RWPE1 (cell line): Measurements from ENCODE around the gene HIVEP3.

Experiments used
- CTCF ChIA-PET: fragments of 350-600 bp; sonication (Branson Sonifier 250); formaldehyde crosslinking; extraction: SDS; loops from one replicate; lab custom pipeline; 2021; lab: Yijun Ruan, JAX
- POLR2A ChIA-PET: fragments of 400-600 bp; formaldehyde crosslinking; extraction: SDS; loops from one replicate; lab custom pipeline; 2020; ENCODE audit warnings: antibody characterized with exemption; ENCODE audit not compliant: low non-redundant PET; lab: Yijun Ruan, JAX
- DNase-seq: peaks from one replicate; pipeline ENCODE4 v3.0.0; 2012; ENCODE audit warnings: low spot score
- H3K27ac ChIP-seq: fragments of 450-650 bp; 2 replicates; pipeline ENCODE4 v1.5.1; 2017
- CTCF ChIP-seq: fragments of 450-650 bp; conservative IDR thresholded peaks from 2 replicates; pipeline ENCODE4 v1.5.1; 2017; ENCODE audit warnings: low read depth, mild to moderate bottlenecking

Gene HIVEP3

DNA sequence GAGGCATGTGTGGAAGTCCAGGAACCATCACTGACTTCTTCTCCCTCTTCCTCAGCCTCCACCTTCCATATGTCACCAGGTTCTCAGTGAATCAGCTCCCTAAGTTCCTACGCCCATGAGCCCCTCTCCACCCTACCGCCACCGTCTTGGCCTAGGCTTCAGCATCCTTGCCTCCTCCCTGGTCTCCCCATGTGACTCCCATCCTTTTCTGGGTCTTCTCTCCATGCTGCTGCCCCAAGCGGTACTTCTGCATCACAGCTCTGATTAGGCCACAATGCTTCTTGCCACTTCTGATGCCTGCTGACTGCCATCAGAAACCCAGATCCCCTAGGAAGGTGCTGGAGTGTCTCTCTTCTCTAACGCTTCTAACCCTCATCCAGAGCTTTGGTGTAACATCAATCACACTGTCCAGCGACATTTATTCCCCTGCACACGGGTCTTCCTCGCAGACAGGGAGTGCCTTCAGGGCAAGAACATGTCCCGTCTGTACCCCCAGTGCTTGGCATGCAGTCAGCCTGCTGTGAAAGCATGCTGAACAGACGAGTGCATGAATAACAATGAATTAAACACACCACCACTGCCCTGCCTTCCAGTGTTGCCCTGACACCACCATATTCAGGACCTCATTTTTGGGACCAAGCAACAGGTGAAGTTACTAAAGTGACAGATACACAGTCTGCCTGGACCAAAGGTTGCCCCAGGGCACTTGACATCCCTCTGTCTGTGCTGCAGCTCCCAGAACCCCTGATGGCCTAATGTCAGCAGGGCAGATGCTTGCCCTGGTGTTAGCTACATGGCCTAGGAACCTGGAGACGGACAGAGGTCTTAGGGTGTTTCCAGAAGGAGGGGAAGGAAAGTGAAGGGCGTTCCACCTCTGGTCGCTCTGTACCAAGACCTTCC, 275.6 kb downstream of the HIVEP3 start:
- POLR2A ChIA-PET = no interaction called here
- no peak for TF ChIP-seq CTCF
- CTCF ChIA-PET = interaction anchor here (0.6 kb wide), 1 partner anchor 14 kb away, joined by 3 read pairs; no protein-coding TSS in a partner anchor

GRCh38 chr1:41641941-41642527, 276.7 kb downstream of the HIVEP3 start:
- ChIA-PET CTCF (interaction anchor here (0.5 kb wide), 1 partner anchor 181 kb away, joined by 3 read pairs; no protein-coding TSS in a partner anchor), POLR2A (no interaction called here)
- DNase-seq = no peak
- no peak overlapping the region for H3K27ac ChIP-seq
- no peak for TF ChIP-seq CTCF

More for the DNA sequence above, 275.6 kb downstream of the HIVEP3 start:
- H3K27ac ChIP-seq = no peak overlapping the region
- DNase-seq = no peak

- ChIA-PET CTCF (interaction anchor here (0.5 kb wide), 1 partner anchor 181 kb away, joined by 3 read pairs; no protein-coding TSS in a partner anchor), POLR2A (no interaction called here)
- no peak for TF ChIP-seq CTCF
- no peak overlapping the region for H3K27ac ChIP-seq
- DNase-seq = no peak
Observed at GRCh38 chr1:41641475-41641814, 277.3 kb downstream of the HIVEP3 start.

- ChIA-PET POLR2A (no interaction called here), CTCF (no interaction called here)
- no peak for TF ChIP-seq CTCF
- no peak overlapping the region for H3K27ac ChIP-seq
- no peak for DNase-seq
Observed at GRCh38 chr1:41640756-41641474, 277.8 kb downstream of the HIVEP3 start.

DNA sequence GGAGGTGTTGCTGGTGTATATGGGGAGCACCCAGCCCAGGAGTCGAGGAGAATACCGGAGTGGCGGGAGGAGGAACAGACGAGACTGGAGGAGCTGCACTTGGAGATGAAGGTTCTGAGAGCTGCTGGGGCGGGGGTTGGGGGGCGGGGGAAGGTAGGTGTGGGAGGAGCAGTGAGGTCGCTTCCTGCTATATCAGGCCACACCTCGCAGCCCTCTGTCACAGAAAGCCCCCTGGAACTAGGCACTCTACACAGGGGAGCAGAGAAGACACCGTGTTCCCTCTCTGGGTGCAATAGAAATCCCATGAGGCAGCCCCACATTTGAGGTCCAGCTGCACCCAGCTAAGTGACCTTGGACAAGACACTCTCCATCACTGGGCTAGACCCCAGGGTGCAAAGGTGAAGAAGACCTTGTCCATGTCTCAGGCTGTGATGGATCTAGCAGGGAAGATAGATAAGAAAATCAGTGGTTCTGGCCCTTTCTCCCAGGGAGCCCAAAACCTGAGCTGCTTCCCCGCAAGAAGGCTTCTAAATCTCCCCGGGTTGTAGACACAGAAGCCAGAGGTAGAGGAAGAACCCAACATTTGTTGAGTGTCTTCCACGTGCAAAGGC, 278.5 kb downstream of the HIVEP3 start:
- H3K27ac ChIP-seq = no peak overlapping the region
- no peak for DNase-seq
- TF ChIP-seq CTCF = no peak
- ChIA-PET CTCF (no interaction called here), POLR2A (no interaction called here)
